C4-2B (cell line): ENCODE measurements around the gene PREX1.

Source experiments
- H3K27ac ChIP-seq: fragments of 450-650 bp; 2 replicates; pipeline ENCODE4 v1.5.1; 2017
- ZFX ChIP-seq: fragments of 450-650 bp; IDR thresholded peaks from 2 replicates; pipeline ENCODE4 v1.6.1; 2017
- TF ChIP-seq, protein P1 (sequence below): fragments of 450-650 bp; conservative IDR thresholded peaks from 2 replicates; pipeline ENCODE4 v1.5.1; 2017; ENCODE audit warnings: mild to moderate bottlenecking

PREX1 gene

DNA sequence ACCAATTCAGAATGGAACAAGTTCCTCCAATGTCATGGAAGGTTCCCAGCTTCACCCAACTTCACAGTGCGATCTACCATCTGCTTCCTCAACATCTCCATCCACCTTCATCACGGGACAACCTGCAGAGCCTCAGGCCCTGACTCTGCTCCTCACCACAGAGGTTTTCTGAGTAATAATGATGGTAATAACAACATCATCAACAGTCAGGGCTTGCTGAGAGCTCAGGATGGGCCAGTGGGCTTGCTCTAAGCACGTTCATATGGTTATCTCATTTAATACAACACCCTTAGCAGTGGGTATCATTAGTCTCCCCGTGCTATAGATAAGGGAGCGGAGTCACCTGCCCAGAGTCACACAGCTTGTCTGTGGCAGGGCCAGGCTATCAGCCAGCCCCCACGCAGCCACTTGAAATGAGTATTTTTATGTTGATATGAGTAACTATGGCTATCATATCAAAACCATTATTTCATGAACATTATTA is 38.6 kb downstream of the PREX1 start:
- no peak overlapping the region for H3K27ac ChIP-seq
- TF ChIP-seq, protein P1, sequence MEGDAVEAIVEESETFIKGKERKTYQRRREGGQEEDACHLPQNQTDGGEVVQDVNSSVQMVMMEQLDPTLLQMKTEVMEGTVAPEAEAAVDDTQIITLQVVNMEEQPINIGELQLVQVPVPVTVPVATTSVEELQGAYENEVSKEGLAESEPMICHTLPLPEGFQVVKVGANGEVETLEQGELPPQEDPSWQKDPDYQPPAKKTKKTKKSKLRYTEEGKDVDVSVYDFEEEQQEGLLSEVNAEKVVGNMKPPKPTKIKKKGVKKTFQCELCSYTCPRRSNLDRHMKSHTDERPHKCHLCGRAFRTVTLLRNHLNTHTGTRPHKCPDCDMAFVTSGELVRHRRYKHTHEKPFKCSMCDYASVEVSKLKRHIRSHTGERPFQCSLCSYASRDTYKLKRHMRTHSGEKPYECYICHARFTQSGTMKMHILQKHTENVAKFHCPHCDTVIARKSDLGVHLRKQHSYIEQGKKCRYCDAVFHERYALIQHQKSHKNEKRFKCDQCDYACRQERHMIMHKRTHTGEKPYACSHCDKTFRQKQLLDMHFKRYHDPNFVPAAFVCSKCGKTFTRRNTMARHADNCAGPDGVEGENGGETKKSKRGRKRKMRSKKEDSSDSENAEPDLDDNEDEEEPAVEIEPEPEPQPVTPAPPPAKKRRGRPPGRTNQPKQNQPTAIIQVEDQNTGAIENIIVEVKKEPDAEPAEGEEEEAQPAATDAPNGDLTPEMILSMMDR, result no peak
- no peak for TF ChIP-seq ZFX

DNA sequence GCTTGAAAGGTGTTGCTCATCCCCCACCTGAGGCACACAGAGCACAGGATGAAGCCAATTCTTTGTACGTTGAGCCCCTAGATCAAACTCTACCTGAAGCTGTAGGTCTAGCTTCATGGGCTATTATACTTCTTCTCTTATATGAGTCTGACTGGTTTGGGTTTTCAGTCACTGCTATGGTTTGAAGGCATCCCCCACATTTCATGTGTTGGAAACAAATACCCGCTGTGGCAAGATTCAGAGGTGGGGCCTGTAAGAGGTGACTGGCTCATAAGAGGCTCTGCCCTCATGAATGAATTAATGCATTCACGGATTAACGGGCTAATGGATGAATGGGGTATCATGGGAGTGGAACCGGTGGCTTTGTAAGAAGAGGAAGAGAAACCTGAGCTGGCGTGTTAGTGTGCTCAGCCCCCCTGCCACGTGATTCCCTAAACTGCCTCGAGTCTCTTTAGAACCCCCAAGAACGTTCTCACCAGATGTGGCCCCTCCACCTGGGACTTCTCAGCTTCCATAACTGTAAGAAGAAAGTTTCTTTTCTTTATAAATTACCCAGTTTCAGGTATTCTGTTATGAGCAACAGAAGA is 39.2 kb downstream of the PREX1 start:
- H3K27ac ChIP-seq, result no peak overlapping the region
- no peak for TF ChIP-seq ZFX
- TF ChIP-seq, protein P1, result no peak

DNA sequence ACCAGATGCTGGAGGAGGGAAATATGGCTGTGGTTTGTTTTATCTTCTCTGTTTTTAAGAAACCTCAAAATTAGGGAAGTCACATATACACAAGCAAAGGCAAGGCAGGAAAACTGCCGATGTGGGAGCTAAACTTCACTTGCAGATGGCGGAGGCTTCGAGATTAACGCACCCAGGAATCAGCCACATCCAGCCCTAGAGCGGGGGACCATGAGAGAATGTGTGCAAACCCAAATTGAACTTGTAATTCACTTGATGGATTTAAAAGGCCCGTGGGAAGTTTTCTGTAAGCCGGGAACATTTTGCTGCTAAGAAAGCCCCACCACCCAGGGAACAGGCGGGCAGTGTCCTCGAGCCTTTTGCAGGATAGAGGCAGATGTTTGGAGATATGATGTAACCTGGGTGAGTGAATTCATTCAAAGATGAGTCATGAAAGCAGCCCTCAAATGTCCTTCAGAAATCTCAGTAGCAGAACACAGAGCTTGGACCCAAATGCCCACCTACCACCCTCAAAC is 39.9 kb downstream of the PREX1 start:
- TF ChIP-seq, protein P1, result no peak
- TF ChIP-seq ZFX, result no peak
- no peak overlapping the region for H3K27ac ChIP-seq

DNA sequence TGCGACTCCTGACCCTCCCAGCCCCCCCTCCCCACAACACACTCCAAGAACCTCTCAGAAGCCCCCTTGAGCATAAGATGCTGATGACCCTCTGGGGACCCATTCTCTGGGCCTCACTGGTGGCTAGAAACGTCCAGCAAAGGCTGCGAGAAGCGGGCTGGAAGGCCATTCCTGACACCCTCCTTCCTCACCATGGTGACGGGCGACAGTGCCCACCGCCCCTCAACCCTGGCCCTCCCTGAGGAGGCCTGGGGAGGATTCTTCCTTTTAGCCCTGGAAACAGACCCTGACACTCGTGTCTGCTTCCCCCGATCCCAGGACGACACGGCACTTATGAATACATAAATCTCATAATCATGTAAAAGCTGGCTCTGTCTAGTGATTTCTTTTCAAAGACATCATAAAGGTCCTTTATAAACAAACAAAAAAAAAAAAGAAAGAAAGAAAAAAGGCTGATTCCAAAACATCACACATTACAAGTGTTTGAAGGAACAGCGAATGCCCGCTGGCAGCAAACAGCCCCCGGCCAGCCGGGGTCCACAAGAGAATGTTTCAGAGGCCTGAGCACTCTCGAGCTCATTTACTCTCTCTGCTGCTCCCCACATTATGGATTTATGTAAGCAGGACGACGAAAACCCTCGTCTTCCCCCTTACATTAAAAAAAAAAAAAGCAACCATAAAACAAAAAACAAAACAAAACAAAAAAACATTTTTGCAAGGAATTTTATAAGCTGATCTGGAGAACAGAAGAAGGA is 40.7 kb downstream of the PREX1 start:
- no peak overlapping the region for H3K27ac ChIP-seq
- TF ChIP-seq ZFX, result no peak
- TF ChIP-seq, protein P1, result no peak

DNA sequence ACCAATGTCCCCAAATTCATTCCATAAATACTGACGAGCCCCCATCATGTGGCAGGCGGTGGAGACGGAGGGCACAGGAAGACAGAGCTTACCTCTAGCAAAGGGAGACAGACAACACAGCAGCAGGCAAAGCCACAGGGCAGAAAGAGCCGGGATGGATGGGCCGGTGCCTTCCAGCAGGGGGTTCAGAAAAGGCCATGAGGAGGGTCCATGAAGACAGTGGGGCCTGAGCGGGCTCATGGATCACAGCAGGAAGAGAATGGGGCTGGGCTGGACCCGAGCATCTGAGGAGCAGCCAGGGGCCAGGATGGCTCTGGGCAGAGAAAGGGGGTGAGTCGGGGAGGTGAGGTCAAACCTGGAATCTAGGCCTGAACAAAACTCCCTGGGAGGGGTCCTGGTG is 42.0 kb downstream of the PREX1 start:
- TF ChIP-seq, protein P1, result no peak
- TF ChIP-seq ZFX, result no peak
- no peak overlapping the region for H3K27ac ChIP-seq

DNA sequence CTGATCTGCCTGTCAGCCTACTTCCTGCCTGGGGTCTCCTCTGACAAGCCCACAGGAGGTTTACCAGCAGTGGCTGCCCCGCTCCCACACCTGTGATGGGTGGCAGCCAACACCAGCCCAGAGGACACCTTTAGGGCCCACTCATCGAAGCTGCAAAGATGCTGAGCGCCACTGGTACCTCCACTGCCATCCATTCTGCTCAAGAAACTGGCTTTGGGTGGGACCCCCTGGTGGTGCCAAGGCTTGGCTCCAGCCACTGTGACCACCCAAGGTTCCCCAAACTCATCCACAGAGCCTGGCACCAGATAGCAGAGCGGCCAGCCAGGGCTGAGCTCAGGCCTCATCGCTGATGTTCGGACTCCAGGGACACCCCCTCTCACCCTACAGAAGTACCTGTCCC is 42.5 kb downstream of the PREX1 start:
- TF ChIP-seq ZFX, result no peak
- TF ChIP-seq, protein P1, result no peak
- H3K27ac ChIP-seq, result no peak overlapping the region

DNA sequence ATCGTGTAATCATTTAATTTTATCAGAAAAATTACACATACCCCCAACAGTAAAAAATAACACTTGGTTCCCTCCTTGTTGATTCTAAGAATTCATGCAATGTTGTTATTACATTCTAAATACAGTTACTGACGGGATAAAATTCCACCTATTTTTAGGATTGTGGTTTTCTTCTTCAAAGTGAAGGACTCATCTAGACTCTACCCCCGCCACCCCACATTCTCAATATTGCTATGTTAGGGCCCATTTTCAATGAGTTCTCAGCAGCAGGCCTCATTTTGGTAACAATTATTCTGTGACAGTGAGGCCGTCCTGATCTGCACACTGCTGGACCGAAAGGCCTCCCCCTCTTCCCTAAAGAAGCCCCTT is 43.5 kb downstream of the PREX1 start:
- TF ChIP-seq, protein P1, result no peak
- TF ChIP-seq ZFX, result no peak
- H3K27ac ChIP-seq, result no peak overlapping the region
